GM03348 (cell line): Measurements from ENCODE around the gene XYLB.
"Not testable (repeated sequence)": the region's sequence is repeated elsewhere in the genome, so short reads cannot be mapped to it uniquely, and the experiment has no call there.

Experiments
- DNase-seq: peaks from one replicate; pipeline ENCODE4 v3.0.0; 2012; ENCODE audit warnings: low spot score

Gene XYLB

DNA sequence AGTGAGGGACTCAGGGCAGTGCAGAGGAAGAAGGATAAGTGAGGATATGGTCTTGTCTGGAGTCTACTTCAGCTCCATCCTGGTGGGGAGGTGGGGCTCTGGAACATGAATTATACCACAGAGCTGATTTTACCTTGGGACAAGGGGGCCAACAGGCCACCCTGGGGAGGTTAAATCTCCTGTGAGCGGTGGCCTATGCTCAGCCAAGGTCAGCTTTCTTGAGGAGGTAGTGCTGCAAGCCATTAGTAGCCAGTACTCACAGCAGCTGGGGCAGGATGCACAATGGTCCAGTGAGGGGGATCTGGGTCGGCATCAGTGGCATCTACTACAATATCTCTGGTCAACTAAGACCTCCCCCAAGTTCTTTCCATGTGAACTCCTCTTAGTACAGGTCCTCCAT, 49.7 kb downstream of the XYLB start:
- no peak for DNase-seq

DNA sequence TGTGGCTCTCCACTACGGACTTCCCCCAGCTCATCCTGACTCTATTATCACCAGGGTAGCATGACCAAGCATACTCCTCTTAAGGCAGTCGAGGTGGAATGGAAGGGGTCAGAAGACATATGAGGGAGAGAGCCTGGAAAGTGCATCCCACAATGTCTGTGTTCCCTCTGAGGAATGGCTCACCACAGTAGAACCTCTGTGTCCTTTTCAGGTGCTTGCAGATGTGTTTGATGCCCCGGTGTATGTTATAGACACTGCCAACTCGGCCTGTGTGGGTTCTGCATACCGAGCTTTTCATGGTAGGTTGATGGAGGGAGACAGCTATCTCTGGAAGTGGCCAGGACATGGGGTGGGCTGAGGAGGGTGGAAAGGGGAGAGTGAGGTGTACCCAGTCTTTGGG, 50.3 kb downstream of the XYLB start:
- DNase-seq = no peak

DNA sequence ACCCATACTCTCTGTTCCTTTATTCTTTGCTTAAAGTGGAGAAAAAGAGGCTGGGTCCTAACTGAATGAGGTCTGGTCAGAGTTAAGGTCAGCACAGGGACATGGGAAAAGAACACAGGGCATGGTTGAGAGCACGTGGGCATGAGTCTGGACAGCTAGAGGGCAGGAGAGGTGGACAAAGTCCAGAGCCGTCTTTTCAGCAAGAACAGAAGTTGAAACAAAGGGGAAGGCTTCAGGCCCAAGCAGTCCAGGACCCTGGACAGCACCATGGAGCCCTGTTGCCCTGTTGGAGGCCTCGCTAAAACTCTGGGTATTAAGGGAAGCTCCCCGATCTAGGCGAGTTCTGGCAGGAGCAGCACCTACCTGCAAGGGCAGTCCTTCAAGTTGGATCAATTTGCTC, 50.7 kb downstream of the XYLB start:
- peak; percentile 50 for DNase-seq

DNA sequence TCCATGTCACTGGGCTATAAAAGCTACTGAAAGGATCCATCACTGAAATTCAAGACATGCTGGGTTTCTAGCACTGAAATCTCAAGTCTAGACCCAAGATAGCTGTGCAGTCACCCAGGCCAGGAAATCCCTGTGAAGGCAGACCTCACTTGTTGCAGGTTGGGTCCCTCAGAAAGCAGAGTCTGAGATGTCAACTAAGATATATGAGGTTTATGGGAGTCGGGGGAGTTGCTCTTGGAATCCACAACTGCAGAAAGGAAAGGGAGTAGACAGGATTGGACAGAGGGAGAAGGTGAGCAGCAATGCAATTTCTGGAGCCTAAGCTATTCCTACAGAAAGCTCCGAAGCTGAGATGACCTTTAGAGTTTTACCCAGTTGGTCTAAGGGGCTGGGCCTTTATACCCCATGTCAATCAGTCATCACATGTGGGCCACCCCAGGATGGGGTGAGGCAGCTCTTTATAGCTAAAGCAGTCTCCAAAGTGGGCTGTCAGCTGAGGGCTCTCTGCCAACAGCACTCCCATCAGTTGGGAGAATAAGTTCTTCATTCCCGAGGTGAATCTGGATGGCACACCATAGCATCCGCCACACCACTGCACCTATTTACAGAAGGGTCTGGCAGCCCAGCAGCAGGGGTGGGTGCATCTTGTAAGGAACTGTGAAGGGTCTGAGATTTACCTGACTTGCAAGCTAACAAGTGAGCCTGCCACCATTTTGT, 54.8 kb downstream of the XYLB start:
- no peak for DNase-seq

DNA sequence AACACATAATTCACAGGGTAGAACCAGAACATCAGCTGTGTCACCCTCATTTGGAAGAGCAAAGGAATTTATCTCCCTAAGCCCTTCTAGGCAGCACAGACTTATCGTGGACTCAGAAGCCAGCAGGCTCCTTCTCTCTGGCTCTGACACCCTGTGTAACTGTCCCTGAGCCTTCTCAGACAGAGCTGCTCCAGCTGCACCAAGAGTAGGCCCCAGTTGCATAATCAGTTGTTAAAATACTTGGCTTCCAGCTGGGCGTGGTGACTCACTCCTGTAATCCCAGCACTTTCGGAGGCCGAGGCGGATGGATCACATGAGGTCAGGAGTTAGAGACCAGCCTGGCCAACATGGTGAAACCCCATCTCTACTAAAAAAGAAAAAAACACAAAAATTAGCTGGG, 57.7 kb downstream of the XYLB start:
- DNase-seq = peak; percentile 18

DNA sequence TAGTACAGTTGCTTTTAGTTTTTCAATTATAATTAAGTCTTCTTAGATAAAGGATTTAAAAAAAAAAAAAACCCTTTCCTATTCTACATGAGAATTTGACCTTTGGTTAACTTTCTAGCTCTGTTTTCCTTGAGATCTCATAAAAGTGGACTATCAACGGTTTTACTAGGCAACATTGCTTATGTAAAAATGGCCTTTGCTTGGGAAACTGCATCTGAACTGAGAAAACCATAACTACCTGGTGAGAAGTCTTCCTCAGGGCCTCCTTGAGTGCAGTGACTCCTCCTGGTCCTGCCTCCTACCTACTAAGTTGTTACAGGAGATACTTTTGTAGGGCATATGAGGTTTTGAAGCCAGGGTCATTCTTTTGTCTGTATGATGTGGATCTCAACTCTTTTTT, 65.0 kb downstream of the XYLB start:
- DNase-seq = no peak

DNA sequence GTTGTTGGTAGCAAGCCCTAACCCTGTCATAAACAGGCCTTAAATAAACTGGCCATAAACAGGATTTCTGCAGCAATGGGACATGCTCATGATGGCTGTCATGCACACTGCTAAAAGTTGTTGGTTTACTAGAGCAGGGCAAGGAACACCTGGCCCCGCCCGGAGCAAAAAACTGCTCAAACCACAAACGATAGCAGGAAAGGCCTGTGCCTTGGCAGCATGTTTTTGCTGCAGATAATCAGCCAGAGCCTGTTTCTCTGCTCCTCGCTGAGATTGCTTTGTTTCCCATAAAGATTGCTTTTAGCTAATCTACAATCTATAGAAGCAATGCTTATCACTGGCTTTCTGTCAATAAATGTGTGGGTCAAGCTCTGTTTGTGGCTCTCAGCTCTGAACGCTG, 74.2 kb downstream of the XYLB start:
- not testable (repeated sequence) for DNase-seq

DNA sequence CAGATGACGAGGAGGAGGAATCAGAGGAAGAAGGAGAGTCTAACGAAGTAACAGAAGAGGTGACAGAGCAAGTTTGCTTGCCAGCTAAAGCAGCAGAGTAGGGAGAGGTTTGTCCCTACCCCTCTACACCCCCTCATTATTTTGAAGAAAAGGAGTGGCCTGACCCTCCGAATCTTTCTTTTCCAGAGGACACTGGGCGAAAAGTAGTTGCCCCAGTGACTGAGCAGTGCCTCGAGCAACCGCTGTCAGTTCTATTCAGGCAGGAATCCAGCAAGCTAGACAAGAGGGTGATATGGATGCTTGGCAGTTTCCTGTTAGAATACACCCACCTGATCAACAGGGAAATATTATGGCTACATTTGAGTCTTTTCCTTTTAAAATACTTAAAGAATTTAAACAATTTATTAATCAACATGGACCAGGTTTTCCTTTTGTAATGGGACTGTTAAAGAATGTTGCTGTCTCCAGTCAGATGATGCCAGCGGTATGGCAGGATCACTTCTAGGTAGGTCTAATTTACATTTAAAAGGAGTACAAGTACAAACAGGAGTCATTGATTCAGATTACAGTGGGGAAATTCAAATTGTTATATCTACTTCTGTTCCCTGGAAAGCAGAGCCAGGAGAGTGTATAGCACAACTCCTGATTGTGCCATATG, 75.2 kb downstream of the XYLB start:
- no peak for DNase-seq

DNA sequence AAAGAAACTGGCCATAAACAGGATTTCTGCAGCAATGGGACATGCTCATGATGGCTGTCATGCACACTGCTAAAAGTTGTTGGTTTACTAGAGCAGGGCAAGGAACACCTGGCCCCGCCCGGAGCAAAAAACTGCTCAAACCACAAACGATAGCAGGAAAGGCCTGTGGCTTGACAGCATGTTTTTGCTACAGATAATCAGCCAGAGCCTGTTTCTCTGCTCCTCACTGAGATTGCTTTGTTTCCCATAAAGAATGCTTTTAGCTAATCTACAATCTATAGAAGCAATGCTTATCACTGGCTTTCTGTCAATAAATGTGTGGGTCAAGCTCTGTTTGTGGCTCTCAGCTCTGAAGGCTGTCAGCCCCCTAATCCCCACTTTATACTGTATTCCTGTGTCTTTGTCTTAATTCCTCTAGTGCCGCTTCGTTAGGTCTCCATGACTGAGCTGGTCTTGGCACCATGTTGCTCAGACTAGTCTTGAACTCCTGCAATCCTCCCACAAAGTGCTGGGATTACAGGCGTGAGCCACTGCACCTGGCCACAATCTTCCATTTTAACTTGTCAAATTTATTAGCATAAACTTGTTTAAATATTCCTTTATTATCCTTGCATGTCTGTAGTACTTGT, 80.3 kb downstream of the XYLB start:
- DNase-seq = not testable (repeated sequence)

DNA sequence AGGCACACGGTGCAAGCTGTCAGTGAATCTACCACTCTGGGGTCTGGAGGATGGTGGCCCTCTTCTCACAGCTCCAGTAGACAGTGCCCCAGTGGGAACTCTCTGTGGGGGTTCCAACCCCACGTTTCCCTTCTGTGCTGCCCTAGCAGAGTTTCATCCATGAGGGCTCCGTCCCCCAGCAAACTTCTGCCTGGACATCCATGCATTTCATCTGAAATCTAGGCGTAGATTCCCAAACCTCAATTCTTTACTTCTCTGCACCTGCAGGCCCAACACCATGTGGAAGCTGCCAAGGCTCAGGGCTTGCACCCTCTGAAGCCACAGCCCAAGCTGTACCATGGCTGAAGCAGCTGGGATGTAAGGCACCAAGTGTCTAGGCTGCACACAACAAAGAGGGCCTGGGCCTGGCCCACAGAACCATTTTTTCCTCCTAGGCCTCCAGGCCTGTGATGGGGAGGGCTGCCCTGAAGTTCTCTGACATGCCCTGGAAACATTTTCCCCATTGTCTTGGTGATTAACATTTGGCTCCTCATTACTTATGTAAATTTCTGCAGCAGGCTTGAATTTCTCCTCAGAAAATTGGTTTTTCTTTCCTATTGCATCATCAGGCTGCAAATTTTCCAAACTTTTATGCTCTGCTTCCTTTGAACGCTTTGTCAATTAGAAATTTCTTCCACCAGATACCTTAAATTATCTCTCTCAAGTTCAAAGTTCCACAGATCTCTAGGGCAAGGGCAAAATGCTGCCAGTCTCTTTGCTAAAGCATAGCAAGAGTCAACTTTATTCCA, 86.5 kb downstream of the XYLB start:
- not testable (repeated sequence) for DNase-seq

DNA sequence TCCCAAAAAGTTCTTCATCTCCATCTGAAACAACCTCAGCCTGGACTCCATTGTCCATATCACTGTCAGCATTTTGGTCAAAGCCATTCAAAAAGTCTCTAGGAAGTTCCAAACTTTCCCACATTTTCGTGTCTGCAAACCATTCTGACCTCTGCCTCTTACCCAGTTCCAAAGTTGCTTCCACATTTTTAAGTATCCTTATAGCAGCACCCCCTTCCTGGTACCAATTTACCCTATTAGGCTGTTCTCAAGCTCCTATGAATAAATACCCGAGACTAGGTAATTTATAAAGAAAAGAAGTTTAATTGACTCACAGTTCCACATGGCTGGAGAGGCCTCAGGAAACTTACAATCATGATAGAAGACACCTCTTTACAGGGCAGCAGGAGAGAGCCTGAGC, 87.1 kb downstream of the XYLB start:
- not testable (repeated sequence) for DNase-seq

DNA sequence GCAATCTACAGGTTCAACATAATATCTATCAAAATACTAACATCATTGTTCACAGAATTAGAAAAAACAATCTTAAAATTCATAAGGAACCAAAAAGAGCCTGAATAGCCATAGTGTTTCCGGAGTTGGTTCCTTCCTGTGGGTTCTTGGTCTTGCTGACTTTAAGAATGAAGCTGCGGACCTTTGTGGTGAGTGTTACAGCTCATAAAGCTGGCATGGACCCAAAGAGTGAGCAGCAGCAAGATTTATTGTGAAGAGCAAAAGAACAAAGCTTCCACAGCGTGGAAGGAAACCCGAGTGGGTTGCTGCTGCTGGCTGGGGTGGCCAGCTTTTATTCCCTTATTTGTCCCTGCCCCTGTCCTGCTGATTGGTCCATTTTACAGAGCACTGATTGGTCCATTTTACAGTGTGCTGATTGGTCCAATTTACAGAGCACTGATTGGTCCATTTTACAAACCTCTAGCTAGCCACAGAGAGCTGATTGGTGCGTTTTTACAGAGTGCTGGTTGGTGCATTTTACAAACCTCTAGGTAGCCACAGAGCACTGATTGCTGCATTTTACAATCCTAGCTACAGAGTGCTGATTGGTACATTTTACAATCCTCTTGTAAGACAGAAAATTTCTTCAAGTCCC, 92.0 kb downstream of the XYLB start:
- not testable (repeated sequence) for DNase-seq

DNA sequence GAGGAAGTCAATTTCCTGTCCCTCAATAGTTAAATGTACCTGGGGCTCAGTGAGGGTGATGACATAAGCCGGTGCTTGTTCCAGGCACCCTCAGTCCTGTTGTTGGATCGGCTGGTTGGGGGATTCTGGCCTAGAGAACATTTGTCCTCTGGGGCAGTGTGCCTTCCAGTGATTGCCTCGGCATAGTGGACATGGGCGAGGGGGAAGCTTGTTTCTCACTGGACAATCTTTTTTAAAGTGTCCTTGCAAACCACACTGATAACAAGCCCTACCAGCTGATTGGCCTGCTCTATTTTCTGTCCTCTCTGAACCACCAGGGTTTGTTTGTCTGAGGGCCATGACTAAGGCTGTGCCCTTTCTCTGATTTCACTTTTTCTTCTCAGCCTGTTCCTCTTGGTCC, 96.6 kb downstream of the XYLB start:
- DNase-seq = not testable (repeated sequence)

DNA sequence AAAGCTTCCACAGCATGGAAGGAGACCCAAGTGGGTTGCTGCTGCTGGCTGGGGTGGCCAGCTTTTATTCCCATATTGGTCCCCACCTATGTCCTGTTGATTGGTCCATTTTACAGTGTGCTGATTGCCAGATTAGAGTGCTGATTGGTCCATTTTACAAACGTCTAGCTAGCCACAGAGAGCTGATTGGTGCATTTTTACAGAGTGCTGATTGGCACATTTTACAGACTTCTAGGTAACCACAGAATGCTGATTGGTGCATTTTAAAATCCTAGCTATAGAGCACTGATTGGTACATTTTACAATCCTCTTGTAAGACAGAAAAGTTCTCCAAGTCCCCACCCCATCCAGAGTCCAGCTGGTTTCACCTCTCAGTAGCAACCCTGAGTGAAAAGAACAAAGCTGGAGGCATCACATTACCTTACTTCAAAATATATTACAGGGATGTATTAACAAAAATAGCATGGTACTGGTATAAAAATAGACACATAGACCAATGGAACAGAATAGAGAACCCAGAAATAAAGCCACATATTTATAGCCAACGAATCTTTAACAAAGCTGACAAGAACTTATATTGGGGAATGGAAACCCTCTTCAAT, 99.6 kb downstream of the XYLB start:
- no peak for DNase-seq

DNA sequence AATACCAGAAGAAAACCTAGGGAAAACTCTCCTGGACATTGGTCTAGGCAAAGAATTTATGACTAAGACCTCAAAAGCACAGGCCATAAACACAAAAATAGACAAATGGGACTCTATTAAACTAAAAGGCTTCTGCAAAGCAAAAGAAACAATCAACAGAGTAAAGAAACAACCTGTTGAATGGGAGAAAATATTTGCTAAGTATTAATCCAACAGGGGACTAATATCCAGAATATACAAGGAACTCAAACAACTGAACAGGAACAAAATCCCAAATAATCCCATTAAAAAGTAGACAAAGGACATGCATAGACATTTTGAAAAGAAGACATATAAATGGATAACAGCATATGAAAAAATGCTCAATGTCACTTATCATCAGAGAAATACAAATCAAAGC, 100.2 kb downstream of the XYLB start:
- no peak for DNase-seq

DNA sequence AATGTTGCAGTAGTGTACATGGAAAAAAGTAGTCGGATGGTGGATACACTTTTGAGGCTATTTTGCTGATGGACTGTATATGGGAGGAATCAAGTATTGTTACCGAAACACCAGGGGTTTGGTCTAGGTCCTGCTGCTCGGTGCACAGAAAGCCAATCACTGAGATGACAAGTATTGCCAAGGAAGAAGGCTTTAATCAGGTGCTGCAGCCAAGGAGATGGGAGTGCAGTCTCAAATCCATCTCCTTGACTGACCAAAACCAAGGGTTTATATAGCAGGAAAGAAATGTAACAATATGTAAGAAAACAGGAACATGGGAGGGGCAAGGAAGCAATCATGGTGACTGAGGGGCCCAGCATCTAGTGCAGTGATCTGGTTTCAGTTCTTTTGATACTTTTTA, 104.3 kb downstream of the XYLB start:
- no peak for DNase-seq

DNA sequence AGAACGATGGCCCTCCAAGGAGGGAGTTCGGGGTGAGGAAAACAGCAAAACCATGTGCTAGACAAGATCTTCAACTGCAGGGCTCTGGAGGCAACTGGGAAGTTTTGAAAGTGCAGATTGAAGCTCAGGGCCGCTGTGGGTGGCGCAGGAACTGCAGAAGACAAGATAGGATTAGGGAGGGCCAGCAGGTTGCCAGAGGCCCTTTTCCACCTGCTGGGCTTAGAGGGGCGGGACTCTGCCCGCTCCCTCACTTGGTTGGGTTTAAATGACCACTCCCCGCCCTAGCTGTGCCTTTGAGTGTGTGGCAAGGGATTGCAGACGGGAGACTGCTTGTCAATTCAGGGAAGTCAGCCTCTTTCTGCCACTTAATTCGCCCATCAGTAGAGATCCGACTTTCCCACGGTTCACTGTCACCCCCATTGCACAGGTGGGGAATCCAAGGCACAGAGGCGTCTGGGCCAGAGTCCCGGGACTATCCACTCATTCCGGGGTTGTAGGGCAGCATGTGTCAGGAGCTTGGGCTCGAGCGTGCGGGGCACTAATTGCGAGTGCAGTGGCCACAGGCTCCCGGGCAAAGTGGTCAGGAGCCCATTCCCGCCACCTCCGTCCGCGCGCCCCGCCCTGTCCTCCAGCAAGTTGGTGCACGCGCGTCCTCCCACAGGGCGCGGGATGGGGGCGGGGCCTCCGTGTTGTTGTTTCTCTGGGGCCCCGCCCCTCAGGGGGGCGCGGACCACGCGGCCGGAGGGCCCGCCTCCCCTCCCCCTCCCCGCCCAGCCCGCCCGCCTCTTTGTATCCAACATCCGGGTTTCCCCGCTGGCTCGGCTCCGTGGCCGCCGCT, 106.7 kb downstream of the XYLB start, which contains the start of gene ACVR2B:
Gene ACVR2B (plus strand): TSS at position 816 of the 838 bp plus-strand sequence. CDS start 433 bp downstream, outside the sequence.
- peak; percentile 94 for DNase-seq

DNA sequence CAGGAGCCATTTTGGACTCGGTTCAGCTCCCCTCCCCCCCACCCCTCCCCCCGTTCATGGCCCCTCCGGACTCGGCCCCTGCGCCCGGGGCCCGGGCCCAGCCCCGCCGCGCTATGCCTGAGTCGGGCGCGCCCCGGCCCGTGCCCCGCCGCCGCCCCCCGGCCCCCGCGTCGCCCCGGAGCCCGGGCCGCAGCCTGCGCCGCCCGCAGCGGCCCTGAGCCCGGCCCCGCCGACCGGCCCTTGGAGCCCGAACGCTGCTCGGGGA, 107.3 kb downstream of the XYLB start:
- no peak for DNase-seq

DNA sequence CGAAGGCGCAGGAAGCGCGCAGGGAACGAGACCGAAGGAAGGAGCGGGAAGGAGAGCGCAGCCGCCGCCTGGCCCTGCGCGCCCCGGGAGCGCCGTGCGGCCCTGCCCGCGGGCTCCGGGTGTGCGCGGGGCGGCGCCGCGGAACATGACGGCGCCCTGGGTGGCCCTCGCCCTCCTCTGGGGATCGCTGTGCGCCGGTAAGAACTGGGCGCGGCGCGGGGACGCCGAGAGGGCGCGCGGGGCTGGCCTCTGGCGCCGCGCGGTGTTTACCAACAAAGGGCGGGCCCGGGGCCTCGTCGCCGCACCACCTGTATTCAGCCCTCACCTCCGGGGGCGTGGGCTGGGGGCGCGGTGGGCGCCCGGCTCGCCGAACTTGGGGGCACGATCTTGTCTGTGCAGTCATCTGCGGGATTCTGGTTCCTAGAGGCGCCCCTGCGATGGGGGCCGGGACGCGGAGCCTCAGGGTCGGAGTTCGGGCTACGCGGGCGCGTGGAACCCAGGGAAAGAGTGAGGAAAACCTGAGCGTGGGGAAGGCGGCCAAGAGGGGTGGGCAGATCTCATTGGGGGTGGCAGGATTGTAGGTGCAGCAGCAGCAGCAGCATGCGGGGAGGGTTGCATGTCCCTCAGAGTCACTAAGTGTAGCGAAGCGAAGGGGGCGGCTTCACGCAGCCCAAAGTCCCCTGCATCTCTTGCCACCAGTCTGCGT, 107.7 kb downstream of the XYLB start:
- DNase-seq = peak; percentile 77
